ENCODE results near the gene SMAD2.

The SMAD2 gene

GRCh38 chr18:47953471-47953931 is 23.0 kb upstream of the SMAD2 start:
- no peak overlapping the region for H3K4ac ChIP-seq (ENCODE audit: low read depth in 1 of 2, low read length in 2 of 2)
- no peaks in the 10 kb centered on the region for H3K79me1 ChIP-seq (replicated peaks; ENCODE audit: low read length, poor library complexity, severe bottlenecking)
- H3K27me3 ChIP-seq (ENCODE audit: control insufficient read depth in 1 of 2, insufficient read depth in 1 of 2, low read length in 2 of 2) = peaks cover under 1 to 16% of the 10 kb centered on the region in 2 experiments
- H2AK5ac ChIP-seq (ENCODE audit: low read length, severe bottlenecking) = peak overlapping the region; percentile 16
- no peak overlapping the region for H4K91ac ChIP-seq (ENCODE audit: low read length)
- no peak overlapping the region for H3K9ac ChIP-seq (ENCODE audit: low read length)
- H3K4me1 ChIP-seq (ENCODE audit: control insufficient read depth, insufficient read depth, low read depth, low read length) = peaks cover 2% of the 10 kb centered on the region
- no peak overlapping the region for H3K4me2 ChIP-seq (ENCODE audit: low read length, poor library complexity, severe bottlenecking)
- no peak overlapping the region for H3K4me3 ChIP-seq (ENCODE audit: insufficient read depth in 1 of 2, low read depth in 1 of 2, low read length in 2 of 2)
- 44% methylated on average over 6 of the region's 6 CpGs for WGBS
- no peaks in the 10 kb centered on the region for H3K9me3 ChIP-seq (ENCODE audit: control insufficient read depth, low read length)
- no peak overlapping the region for H4K8ac ChIP-seq (ENCODE audit: low read length)
- DNase-seq = no peak
- H3K27ac ChIP-seq (ENCODE audit: low read length, poor library complexity, severe bottlenecking) = peak overlapping the region; percentile 41
- no peak overlapping the region for H3K18ac ChIP-seq (ENCODE audit: low read depth in 1 of 2, low read length in 2 of 2)
- no peak overlapping the region for H2BK120ac ChIP-seq (ENCODE audit: low read depth, low read length)
- H3K36me3 ChIP-seq (ENCODE audit: control insufficient read depth in 1 of 2, insufficient read depth in 2 of 2, low read depth in 1 of 2, low read length in 2 of 2) = no peaks in the 10 kb centered on the region
- no peak overlapping the region for H3K23ac ChIP-seq (ENCODE audit: low read length in 2 of 2)
- no peak overlapping the region for H2BK15ac ChIP-seq (ENCODE audit: low read depth, poor library complexity, severe bottlenecking)
- no peak overlapping the region for H2BK12ac ChIP-seq (ENCODE audit: low read length in 2 of 2)
- no peak overlapping the region for H3K14ac ChIP-seq (ENCODE audit: low read length in 2 of 2)
- H2AFZ ChIP-seq (ENCODE audit: low read depth, low read length) = no peak overlapping the region
- H2BK5ac ChIP-seq (ENCODE audit: low read depth, low read length, poor library complexity, severe bottlenecking) = no peak overlapping the region

DNA sequence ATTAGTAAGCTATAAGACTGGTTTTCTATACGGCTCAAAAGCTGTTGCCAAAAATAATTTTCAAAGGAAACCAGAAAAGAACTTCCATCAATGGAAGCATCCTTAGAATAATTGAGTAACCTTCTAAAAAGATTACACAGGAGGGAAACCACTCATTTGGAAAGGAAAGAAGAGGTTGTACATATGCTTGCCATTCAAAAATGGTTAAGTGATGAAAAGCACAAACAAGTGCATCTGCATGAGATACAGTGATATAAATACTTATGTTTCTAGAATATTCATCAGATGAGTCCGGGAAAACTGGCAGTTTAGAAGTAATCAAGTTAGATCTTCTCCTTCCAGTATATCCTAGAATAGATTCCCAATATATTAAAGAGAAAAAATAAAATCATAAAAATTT is 20.1 kb upstream of the SMAD2 start:
- H3K9ac ChIP-seq (ENCODE audit: low read length) = no peak overlapping the region
- no peaks in the 10 kb centered on the region for H3K9me3 ChIP-seq (ENCODE audit: control insufficient read depth, low read length)
- H2AFZ ChIP-seq (ENCODE audit: low read depth, low read length) = no peak overlapping the region
- H2BK15ac ChIP-seq (ENCODE audit: low read depth, poor library complexity, severe bottlenecking) = no peak overlapping the region
- H2BK12ac ChIP-seq (ENCODE audit: low read length in 2 of 2) = no peak overlapping the region
- H3K23ac ChIP-seq (ENCODE audit: low read length in 2 of 2) = no peak overlapping the region
- H4K91ac ChIP-seq (ENCODE audit: low read length) = no peak overlapping the region
- H3K79me1 ChIP-seq (replicated peaks; ENCODE audit: low read length, poor library complexity, severe bottlenecking) = no peaks in the 10 kb centered on the region
- H4K8ac ChIP-seq (ENCODE audit: low read length) = no peak overlapping the region
- no peak overlapping the region for H3K27ac ChIP-seq (ENCODE audit: low read length, poor library complexity, severe bottlenecking)
- H3K4me2 ChIP-seq (ENCODE audit: low read length, poor library complexity, severe bottlenecking) = no peak overlapping the region
- peaks cover 2% of the 10 kb centered on the region for H3K4me1 ChIP-seq (ENCODE audit: control insufficient read depth, insufficient read depth, low read depth, low read length)
- no peak overlapping the region for H3K14ac ChIP-seq (ENCODE audit: low read length in 2 of 2)
- whole genome bisulfite sequencing = no CpG with 5 or more reads among the region's 2 CpGs
- H2BK120ac ChIP-seq (ENCODE audit: low read depth, low read length) = no peak overlapping the region
- no peak overlapping the region for H3K18ac ChIP-seq (ENCODE audit: low read depth in 1 of 2, low read length in 2 of 2)
- no peak overlapping the region for H3K4me3 ChIP-seq (ENCODE audit: insufficient read depth in 1 of 2, low read depth in 1 of 2, low read length in 2 of 2)
- H2AK5ac ChIP-seq (ENCODE audit: low read length, severe bottlenecking) = no peak overlapping the region
- no peak overlapping the region for H3K4ac ChIP-seq (ENCODE audit: low read depth in 1 of 2, low read length in 2 of 2)
- DNase-seq = no peak
- no peaks in the 10 kb centered on the region for H3K27me3 ChIP-seq (ENCODE audit: control insufficient read depth in 1 of 2, insufficient read depth in 1 of 2, low read length in 2 of 2)
- H3K36me3 ChIP-seq (ENCODE audit: control insufficient read depth in 1 of 2, insufficient read depth in 2 of 2, low read depth in 1 of 2, low read length in 2 of 2) = no peaks in the 10 kb centered on the region
- H2BK5ac ChIP-seq (ENCODE audit: low read depth, low read length, poor library complexity, severe bottlenecking) = no peak overlapping the region

DNA sequence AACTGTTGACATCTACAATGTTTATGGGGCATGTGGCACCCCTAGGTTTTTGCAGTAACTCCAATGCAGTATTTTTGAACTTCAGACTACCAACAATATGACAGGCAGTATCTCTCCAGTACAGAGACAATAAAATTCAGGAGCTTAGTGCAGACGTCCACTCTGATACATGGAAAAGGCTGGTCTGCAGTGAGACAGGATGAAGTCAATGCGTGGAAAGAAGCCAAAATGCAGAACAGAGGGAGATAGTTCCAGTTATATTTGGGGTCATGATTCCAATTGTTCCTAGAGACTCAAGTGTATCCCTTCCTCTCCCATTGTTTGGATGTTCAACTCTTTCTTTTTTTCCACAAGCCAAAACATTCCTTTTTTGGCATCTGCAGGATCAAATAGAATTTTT is 18.7 kb upstream of the SMAD2 start:
- no peak overlapping the region for H3K23ac ChIP-seq (ENCODE audit: low read length in 2 of 2)
- H3K4me1 ChIP-seq (ENCODE audit: control insufficient read depth, insufficient read depth, low read depth, low read length) = peaks cover 2% of the 10 kb centered on the region

DNA sequence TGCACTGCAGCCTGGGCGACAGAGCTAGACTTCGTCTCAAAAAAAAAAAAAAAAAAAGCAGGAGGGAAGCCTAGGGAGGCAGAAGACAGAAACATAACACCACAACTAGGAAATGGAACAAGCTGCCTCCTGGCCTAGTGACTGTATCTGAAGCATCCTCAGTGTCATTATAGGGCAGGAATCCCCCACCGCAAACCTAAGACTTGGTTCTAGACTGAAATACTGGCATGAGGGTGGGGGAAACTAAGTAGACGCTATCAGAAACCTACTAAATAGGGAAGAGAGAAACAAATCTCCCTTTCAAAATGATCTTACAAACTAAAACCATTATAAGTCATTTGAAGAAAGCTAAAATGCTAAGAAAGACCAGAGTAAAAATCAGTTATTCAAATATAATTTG is 16.4 kb upstream of the SMAD2 start:
- Histone ChIP-seq H3K4me2 (ENCODE audit: low read length, poor library complexity, severe bottlenecking) (no peak overlapping the region), H3K9me3 (ENCODE audit: control insufficient read depth, low read length) (no peaks in the 10 kb centered on the region), H3K27me3 (ENCODE audit: control insufficient read depth in 1 of 2, insufficient read depth in 1 of 2, low read length in 2 of 2) (peaks cover 0 to 5% of the 10 kb centered on the region in 2 experiments), H2AK5ac (ENCODE audit: low read length, severe bottlenecking) (no peak overlapping the region), H2AFZ (ENCODE audit: low read depth, low read length) (no peak overlapping the region), H3K79me1 (replicated peaks; ENCODE audit: low read length, poor library complexity, severe bottlenecking) (no peaks in the 10 kb centered on the region), H3K14ac (ENCODE audit: low read length in 2 of 2) (no peak overlapping the region), H3K27ac (ENCODE audit: low read length, poor library complexity, severe bottlenecking) (no peak overlapping the region), H4K91ac (ENCODE audit: low read length) (no peak overlapping the region), H2BK12ac (ENCODE audit: low read length in 2 of 2) (no peak overlapping the region), H3K36me3 (ENCODE audit: control insufficient read depth in 1 of 2, insufficient read depth in 2 of 2, low read depth in 1 of 2, low read length in 2 of 2) (no peaks in the 10 kb centered on the region), H3K4ac (ENCODE audit: low read depth in 1 of 2, low read length in 2 of 2) (no peak overlapping the region), H3K4me3 (ENCODE audit: insufficient read depth in 1 of 2, low read depth in 1 of 2, low read length in 2 of 2) (no peak overlapping the region), H3K9ac (ENCODE audit: low read length) (no peak overlapping the region), H3K18ac (ENCODE audit: low read depth in 1 of 2, low read length in 2 of 2) (no peak overlapping the region), H2BK120ac (ENCODE audit: low read depth, low read length) (no peak overlapping the region), H4K8ac (ENCODE audit: low read length) (no peak overlapping the region), H3K4me1 (ENCODE audit: control insufficient read depth, insufficient read depth, low read depth, low read length) (no peaks in the 10 kb centered on the region), H3K23ac (ENCODE audit: low read length in 2 of 2) (no peak overlapping the region), H2BK5ac (ENCODE audit: low read depth, low read length, poor library complexity, severe bottlenecking) (no peak overlapping the region), H2BK15ac (ENCODE audit: low read depth, poor library complexity, severe bottlenecking) (no peak overlapping the region)
- DNase-seq = no peak
- 100% methylated on average over 2 of the region's 4 CpGs for WGBS

More for the DNA sequence above, 18.7 kb upstream of the SMAD2 start:
- no peak overlapping the region for H3K4me3 ChIP-seq (ENCODE audit: insufficient read depth in 1 of 2, low read depth in 1 of 2, low read length in 2 of 2)
- H2AFZ ChIP-seq (ENCODE audit: low read depth, low read length) = no peak overlapping the region
- no peak overlapping the region for H3K27ac ChIP-seq (ENCODE audit: low read length, poor library complexity, severe bottlenecking)
- no peaks in the 10 kb centered on the region for H3K79me1 ChIP-seq (replicated peaks; ENCODE audit: low read length, poor library complexity, severe bottlenecking)
- H2BK120ac ChIP-seq (ENCODE audit: low read depth, low read length) = no peak overlapping the region
- H3K18ac ChIP-seq (ENCODE audit: low read depth in 1 of 2, low read length in 2 of 2) = no peak overlapping the region
- WGBS = 71% methylated on average over 2 of the region's 2 CpGs
- H3K9ac ChIP-seq (ENCODE audit: low read length) = no peak overlapping the region
- H3K9me3 ChIP-seq (ENCODE audit: control insufficient read depth, low read length) = no peaks in the 10 kb centered on the region
- no peak overlapping the region for H2BK5ac ChIP-seq (ENCODE audit: low read depth, low read length, poor library complexity, severe bottlenecking)
- no peak for DNase-seq
- H3K4ac ChIP-seq (ENCODE audit: low read depth in 1 of 2, low read length in 2 of 2) = no peak overlapping the region
- H3K36me3 ChIP-seq (ENCODE audit: control insufficient read depth in 1 of 2, insufficient read depth in 2 of 2, low read depth in 1 of 2, low read length in 2 of 2) = no peaks in the 10 kb centered on the region
- H4K8ac ChIP-seq (ENCODE audit: low read length) = no peak overlapping the region
- no peak overlapping the region for H2AK5ac ChIP-seq (ENCODE audit: low read length, severe bottlenecking)
- H4K91ac ChIP-seq (ENCODE audit: low read length) = no peak overlapping the region
- no peak overlapping the region for H2BK15ac ChIP-seq (ENCODE audit: low read depth, poor library complexity, severe bottlenecking)
- H3K14ac ChIP-seq (ENCODE audit: low read length in 2 of 2) = no peak overlapping the region
- no peak overlapping the region for H2BK12ac ChIP-seq (ENCODE audit: low read length in 2 of 2)
- H3K27me3 ChIP-seq (ENCODE audit: control insufficient read depth in 1 of 2, insufficient read depth in 1 of 2, low read length in 2 of 2) = peaks cover 0 to 4% of the 10 kb centered on the region in 2 experiments
- H3K4me2 ChIP-seq (ENCODE audit: low read length, poor library complexity, severe bottlenecking) = no peak overlapping the region
